Tibial nerve (tissue), 3 donors: ENCODE data around the gene STK33.

ENCODE experiments used
- CTCF ChIP-seq, 5 experiments: fragments of 200-600 bp in 3 of 5; fragments of 450-650 bp in 2 of 5; sonication (generic) in 3 of 5; IDR thresholded peaks; one replicate each; pipeline ENCODE4 v1.5.1; 2016 to 2019; ENCODE audit warnings: antibody characterized with exemption in 5 of 5, mild to moderate bottlenecking in 3 of 5, moderate library complexity in 2 of 5
- POLR2A ChIP-seq, 2 donors: fragments of 450-650 bp; IDR thresholded peaks; one replicate each; pipeline ENCODE4 v1.6.1; 2017; ENCODE audit warnings: antibody characterized with exemption in 2 of 2, mild to moderate bottlenecking in 2 of 2, moderate library complexity in 2 of 2

- no peak for TF ChIP-seq CTCF (IDR thresholded peaks at IDR 0.05)
- no peak for TF ChIP-seq POLR2A (IDR thresholded peaks at IDR 0.05)
Observed at GRCh38 chr11:8477151-8477550, 116.9 kb downstream of the STK33 start.
